SJCRH30 (cell line): ENCODE data around the gene MELK. TPM values are rescaled to one million over a fixed set of nuclear protein-coding genes. Genes with fewer than 3 reads are reported as not detected.
A peak's percentile ranks its signal among the peaks of the same experiment; 100 is the strongest.
"Not testable (repeated sequence)": the region's sequence is repeated elsewhere in the genome, so short reads cannot be mapped to it uniquely, and the experiment has no call there.

Source experiments
- DNase-seq, 2 experiments: peaks; one replicate each; pipeline ENCODE4 v3.0.0-alpha.2; 2015 to 2020
- H3K27ac ChIP-seq: fragments of 250-450 bp; sonication (Bioruptor Pico); 2 replicates; pipeline ENCODE4 v1.5.1; 2020; ENCODE audit warnings: mild to moderate bottlenecking, moderate library complexity
- H3K27me3 ChIP-seq: fragments of 250-450 bp; sonication (Bioruptor Pico); 2 replicates; pipeline ENCODE4 v1.5.1; 2020; ENCODE audit warnings: mild to moderate bottlenecking, moderate library complexity
- H3K36me3 ChIP-seq: fragments of 250-450 bp; sonication (Bioruptor Pico); 2 replicates; pipeline ENCODE4 v1.5.1; 2020; ENCODE audit warnings: mild to moderate bottlenecking, moderate library complexity
- H3K4me1 ChIP-seq: fragments of 250-450 bp; sonication (Bioruptor Pico); 2 replicates; pipeline ENCODE4 v1.5.1; 2020; ENCODE audit warnings: mild to moderate bottlenecking, moderate library complexity
- H3K4me3 ChIP-seq: fragments of 250-450 bp; sonication (Bioruptor Pico); 2 replicates; pipeline ENCODE4 v1.5.1; 2020; ENCODE audit warnings: mild to moderate bottlenecking, moderate library complexity
- H3K9me3 ChIP-seq: fragments of 250-450 bp; sonication (Bioruptor Pico); replicated peaks from 2 replicates; pipeline ENCODE4 v1.5.1; 2020; ENCODE audit warnings: mild to moderate bottlenecking, moderate library complexity
- total RNA-seq: library from RNA; depleted of rRNA; stranded (reverse); fragments of >200 nt; shearing (Covaris generic); gene quantifications from 2 replicates; pipeline ENCODE4 v1.2.3, GENCODE V29; 2014

Gene MELK
- total RNA-seq, 1 experiment from 2014 or later = 94.3 TPM

DNA sequence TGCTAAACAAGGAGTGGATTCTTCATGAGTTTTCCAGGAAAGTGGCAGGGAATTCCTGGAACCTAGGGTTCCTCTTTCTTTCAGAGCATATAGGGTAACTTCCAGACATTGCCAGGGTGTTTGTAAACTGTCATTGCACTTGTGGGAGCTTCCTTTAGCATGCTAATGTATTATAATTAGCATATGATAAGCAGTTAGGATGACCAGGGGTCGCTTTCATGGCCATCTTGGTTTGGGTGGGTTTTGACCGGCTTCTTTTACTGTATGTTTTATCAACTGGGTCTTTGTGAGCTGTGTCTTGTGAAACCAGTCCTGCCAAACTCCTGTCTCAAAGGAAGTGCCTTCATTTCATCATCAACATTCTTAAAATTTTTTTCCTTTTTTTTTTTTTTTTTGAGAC, 11.9 kb upstream of the MELK start:
- no peaks in the 10 kb centered on the region for H3K4me1 ChIP-seq
- H3K27me3 ChIP-seq = no peaks in the 10 kb centered on the region
- DNase-seq = no peak
- H3K36me3 ChIP-seq = no peaks in the 10 kb centered on the region
- H3K9me3 ChIP-seq = no peaks in the 10 kb centered on the region
- no peak overlapping the region for H3K4me3 ChIP-seq
- no peak overlapping the region for H3K27ac ChIP-seq

DNA sequence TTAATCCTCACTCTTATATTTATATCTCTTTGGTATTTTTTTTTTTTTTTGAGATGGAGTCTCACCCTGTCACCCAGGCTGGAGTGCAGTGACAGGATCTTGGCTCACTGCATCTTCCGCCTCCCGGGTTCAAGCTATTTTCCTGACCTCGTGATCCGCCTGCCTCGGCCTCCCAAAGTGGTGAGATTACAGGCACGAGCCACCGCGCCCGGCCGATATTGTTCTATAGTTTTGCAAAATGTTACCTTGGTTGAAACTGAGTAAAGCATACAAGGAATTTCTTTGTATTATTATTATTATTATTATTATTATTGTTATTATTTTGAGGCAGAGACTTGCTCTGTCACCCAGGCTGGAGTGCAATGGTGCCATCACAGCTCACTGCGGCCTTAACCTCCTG, 9.9 kb upstream of the MELK start:
- H3K36me3 ChIP-seq, H3K4me1 ChIP-seq, DNase-seq, H3K27ac ChIP-seq, H3K27me3 ChIP-seq, H3K9me3 ChIP-seq, H3K4me3 ChIP-seq: not testable (repeated sequence)

- H3K4me3 ChIP-seq = no peak overlapping the region
- peaks cover under 1% of the 10 kb centered on the region; the same call in 1 of the 2 replicates for H3K4me1 ChIP-seq
- no peaks in the 10 kb centered on the region for H3K27me3 ChIP-seq
- H3K36me3 ChIP-seq = no peaks in the 10 kb centered on the region
- no peak overlapping the region for H3K27ac ChIP-seq
- peak; percentile 16 to 33 for DNase-seq
- no peaks in the 10 kb centered on the region for H3K9me3 ChIP-seq
Measured at GRCh38 chr9:36566813-36567221, 5.9 kb upstream of the MELK start.

DNA sequence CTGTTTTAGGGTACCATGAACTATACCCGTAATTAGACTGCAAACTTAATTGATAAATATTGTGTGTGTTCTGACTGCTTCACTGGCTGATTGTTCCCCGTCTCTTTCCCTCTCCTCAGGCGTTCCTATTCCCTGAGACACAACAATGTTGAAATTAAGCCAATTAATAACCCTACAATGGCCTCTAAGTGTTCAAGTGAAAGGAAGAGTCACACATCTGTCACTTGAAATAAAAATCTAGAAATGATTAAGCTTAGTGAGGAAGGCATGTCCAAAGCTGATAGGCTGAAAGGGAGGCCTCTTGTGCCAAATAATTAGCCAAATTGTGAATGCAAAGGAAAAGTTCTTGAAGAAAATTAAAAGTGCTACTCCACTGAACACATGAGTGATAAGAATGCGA, 4.0 kb upstream of the MELK start:
- H3K36me3 ChIP-seq, H3K4me1 ChIP-seq, DNase-seq, H3K4me3 ChIP-seq, H3K27ac ChIP-seq, H3K27me3 ChIP-seq, H3K9me3 ChIP-seq: not testable (repeated sequence)

DNA sequence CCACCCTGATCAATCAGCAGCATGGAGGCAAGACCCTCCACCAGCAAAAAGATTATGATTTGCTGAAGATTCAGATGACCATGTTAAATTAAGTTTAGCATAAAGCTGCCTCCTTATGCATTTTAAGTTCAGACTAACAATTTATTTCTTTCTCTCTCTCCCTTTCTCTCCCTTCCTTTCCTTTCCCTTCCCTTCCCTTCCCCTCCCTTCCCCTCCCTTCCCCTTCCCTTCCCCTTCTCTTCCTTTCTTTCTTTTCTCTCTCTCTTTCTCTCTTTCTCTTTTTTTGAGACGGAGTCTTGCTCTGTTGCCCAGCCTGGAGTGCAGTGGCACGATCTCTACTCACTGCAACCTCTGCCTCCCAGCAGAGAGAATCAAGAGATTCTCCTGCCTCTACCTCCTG, 1.4 kb upstream of the MELK start:
- no peak overlapping the region for H3K4me3 ChIP-seq
- DNase-seq = no peak
- H3K27ac ChIP-seq = no peak overlapping the region
- peaks cover 3% of the 10 kb centered on the region; the same call in 1 of the 2 replicates for H3K4me1 ChIP-seq
- H3K9me3 ChIP-seq = no peaks in the 10 kb centered on the region
- H3K36me3 ChIP-seq = no peaks in the 10 kb centered on the region
- no peaks in the 10 kb centered on the region for H3K27me3 ChIP-seq

- not testable (repeated sequence) for H3K27me3 ChIP-seq, H3K36me3 ChIP-seq, H3K9me3 ChIP-seq, H3K4me1 ChIP-seq
- H3K27ac ChIP-seq = peak overlapping the region; percentile 83
- H3K4me3 ChIP-seq = peak overlapping the region; percentile 87
- peak in 1 of 2 experiments; percentile 11 for DNase-seq
Measured at GRCh38 chr9:36574045-36574444, 1.4 kb downstream of the MELK start.

GRCh38 chr9:36575411-36575882, 2.8 kb downstream of the MELK start:
- peaks cover 3% of the 10 kb centered on the region; the same call in 1 of the 2 replicates for H3K4me1 ChIP-seq
- H3K27me3 ChIP-seq = no peaks in the 10 kb centered on the region
- H3K4me3 ChIP-seq = no peak overlapping the region
- no peak overlapping the region for H3K27ac ChIP-seq
- DNase-seq = no peak
- H3K9me3 ChIP-seq = no peaks in the 10 kb centered on the region
- H3K36me3 ChIP-seq = peaks cover 9% of the 10 kb centered on the region

DNA sequence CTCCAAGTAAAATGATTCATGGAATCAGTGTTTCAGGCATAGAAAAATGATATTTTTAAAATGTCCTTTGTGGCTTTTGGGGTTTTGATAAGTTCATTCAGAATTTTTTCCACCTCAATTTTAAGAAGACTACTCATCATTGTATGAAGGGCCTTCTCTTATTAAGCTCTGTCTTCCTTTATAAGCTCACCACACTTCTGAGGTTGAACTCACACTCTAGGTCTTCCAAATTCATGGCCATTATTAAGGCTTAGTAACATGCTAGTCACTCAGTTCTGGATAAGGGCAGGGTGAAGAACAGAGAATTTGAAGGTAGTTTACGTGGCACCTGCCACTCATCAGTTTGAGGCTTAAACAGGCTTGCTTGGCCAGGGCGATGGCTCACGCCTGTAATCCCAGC, 4.2 kb downstream of the MELK start:
- DNase-seq = no peak
- H3K9me3 ChIP-seq = no peaks in the 10 kb centered on the region
- no peak overlapping the region for H3K4me3 ChIP-seq
- no peaks in the 10 kb centered on the region for H3K27me3 ChIP-seq
- H3K4me1 ChIP-seq = peaks cover 2% of the 10 kb centered on the region; the same call in 1 of the 2 replicates
- peaks cover 17% of the 10 kb centered on the region for H3K36me3 ChIP-seq
- H3K27ac ChIP-seq = no peak overlapping the region

DNA sequence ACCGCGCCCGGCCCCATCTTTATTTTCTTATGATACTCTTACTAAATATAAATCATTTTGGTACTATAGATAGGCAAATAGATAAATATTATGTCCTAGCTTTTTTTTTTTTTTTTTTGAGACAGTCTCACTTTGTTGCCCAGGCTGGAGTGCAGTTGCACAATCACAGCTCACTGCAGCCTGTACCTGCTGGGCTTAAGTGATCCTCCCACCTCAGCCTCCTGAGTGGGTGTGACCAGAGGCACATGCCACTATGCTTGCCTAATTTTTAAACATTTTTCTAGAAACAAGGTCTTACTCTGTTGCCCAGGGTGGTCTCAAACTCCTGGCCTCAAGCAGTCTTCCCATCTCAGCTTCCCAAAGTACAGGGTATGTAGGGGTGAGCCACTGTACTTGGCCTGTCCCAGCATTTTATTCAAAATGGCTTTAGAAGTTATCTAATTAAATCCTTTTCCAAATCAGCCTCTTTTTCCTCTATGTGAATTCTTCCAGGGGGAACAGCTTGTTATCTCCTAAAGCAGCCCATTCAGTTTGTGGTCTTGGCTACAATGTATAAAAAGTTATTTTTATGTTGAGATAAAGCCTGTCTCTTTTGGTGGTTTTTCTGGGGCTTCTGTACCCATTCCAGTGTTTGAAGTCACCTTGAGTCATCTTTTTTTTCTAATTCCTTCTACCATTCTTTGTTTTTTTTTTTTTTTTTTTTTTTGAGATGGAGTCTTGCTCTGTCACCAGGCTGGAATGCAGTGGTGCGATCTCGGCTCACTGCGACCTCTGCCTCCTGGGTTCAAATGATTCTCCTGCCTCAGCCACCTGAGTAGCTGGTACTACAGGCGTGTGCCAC, 12.1 kb downstream of the MELK start:
- no peaks in the 10 kb centered on the region for H3K4me1 ChIP-seq

DNA sequence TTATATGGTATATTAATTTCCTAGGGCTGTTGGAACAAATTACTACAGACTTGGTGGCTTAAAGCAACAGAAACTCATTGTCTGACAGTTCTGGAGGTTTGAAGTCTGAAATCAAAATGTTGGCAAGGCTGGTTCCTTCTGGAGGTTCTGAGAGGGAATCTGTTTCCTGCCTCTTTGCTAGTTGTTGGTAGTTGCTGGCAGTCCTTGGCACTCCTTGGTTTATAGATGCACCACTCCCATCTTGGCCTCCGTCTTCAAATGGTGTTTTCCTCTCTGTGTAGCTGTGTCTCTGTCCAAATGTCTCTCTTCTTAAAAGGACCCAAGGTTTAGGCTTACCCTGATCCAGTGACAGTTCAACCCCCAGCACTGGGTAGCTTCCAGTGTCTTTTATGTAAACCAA, 17.5 kb downstream of the MELK start:
- Histone ChIP-seq H3K9me3 (no peaks in the 10 kb centered on the region), H3K4me3 (no peak overlapping the region), H3K36me3 (peaks cover 64% of the 10 kb centered on the region), H3K27me3 (no peaks in the 10 kb centered on the region), H3K27ac (no peak overlapping the region), H3K4me1 (no peaks in the 10 kb centered on the region)
- no peak for DNase-seq

More for the DNA sequence above, 12.1 kb downstream of the MELK start:
- Histone ChIP-seq H3K36me3 (peaks cover 51% of the 10 kb centered on the region), H3K4me3 (no peak overlapping the region), H3K27ac (no peak overlapping the region), H3K9me3 (no peaks in the 10 kb centered on the region), H3K27me3 (no peaks in the 10 kb centered on the region)
- DNase-seq = no peak

DNA sequence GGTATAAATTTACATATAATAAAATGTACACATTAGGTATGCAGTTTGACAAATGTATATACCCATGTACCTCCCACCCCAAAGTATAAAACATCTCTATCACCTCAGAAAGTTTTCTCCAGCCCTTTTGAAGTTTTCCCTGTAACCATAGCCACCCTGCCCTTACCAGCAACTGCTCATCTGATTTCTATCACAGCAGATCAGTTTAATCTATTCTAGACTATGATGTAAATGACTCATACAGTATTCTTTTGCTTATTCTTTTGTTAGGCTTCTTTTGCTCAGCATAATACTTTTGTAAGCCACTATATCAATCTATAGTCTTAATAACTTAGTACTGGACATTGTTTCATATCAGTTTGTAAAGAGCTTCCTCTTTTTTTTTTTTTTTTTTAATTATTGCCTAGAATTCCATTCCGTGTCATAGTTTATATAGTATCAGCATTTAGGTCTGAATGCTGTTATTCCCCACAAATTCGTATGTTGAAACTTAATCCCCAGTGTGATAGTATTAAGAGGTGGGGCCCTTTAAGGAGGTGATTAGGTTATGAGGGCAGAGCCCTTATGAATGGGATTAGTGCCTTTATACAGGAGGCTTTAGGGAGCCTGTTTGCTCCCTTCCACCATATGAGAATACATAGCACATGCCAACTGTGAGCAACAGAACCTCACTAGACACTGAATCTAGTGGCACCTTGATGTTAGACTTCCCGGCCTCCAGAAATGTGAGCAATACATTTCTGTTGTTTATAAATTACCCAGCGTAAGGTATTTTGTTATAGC, 20.3 kb downstream of the MELK start:
- Histone ChIP-seq H3K9me3 (no peaks in the 10 kb centered on the region), H3K4me3 (no peak overlapping the region), H3K27ac (no peak overlapping the region), H3K36me3 (peaks cover 66% of the 10 kb centered on the region), H3K4me1 (no peaks in the 10 kb centered on the region), H3K27me3 (no peaks in the 10 kb centered on the region)
- no peak for DNase-seq

- Histone ChIP-seq H3K9me3 (no peaks in the 10 kb centered on the region), H3K27ac (no peak overlapping the region), H3K4me1 (no peaks in the 10 kb centered on the region), H3K27me3 (no peaks in the 10 kb centered on the region), H3K36me3 (peaks cover 69% of the 10 kb centered on the region), H3K4me3 (no peak overlapping the region)
- no peak for DNase-seq
Measured at GRCh38 chr9:36594213-36594612, 21.5 kb downstream of the MELK start.

- DNase-seq = peak in 1 of 2 experiments; percentile 9
- H3K9me3 ChIP-seq = no peaks in the 10 kb centered on the region
- peaks cover 70% of the 10 kb centered on the region for H3K36me3 ChIP-seq
- H3K4me3 ChIP-seq = no peak overlapping the region
- no peaks in the 10 kb centered on the region for H3K27me3 ChIP-seq
- H3K4me1 ChIP-seq = no peaks in the 10 kb centered on the region
- no peak overlapping the region for H3K27ac ChIP-seq
Measured at GRCh38 chr9:36597412-36598178, 24.9 kb downstream of the MELK start.

- Histone ChIP-seq H3K4me1 (no peaks in the 10 kb centered on the region), H3K27ac (no peak overlapping the region), H3K27me3 (no peaks in the 10 kb centered on the region), H3K36me3 (peaks cover 64% of the 10 kb centered on the region), H3K9me3 (no peaks in the 10 kb centered on the region), H3K4me3 (no peak overlapping the region)
- no peak for DNase-seq
Measured at GRCh38 chr9:36598273-36598672, 25.6 kb downstream of the MELK start.

DNA sequence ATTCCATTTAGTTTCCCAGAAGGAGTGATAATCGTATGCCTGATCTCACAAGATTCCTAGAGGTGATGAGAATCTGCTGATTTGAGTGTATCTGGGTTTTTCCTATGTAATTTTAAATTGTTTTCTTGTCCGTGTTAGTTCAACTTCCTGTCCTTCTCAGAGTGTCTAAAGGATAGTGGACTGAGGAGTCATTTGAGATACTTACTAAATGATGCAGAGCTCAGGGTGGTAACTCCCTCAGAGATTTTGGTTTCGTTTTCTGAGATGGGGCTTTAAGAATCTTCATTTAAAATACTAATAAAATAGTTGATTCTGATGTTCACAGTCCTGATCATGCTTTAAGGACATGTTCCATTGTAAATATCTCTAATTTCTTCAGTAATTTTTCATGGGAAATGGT, 30.3 kb downstream of the MELK start:
- no peaks in the 10 kb centered on the region for H3K4me1 ChIP-seq
- no peak for DNase-seq
- H3K27me3 ChIP-seq = no peaks in the 10 kb centered on the region
- H3K9me3 ChIP-seq = no peaks in the 10 kb centered on the region
- peaks cover 65% of the 10 kb centered on the region for H3K36me3 ChIP-seq
- H3K4me3 ChIP-seq = no peak overlapping the region
- no peak overlapping the region for H3K27ac ChIP-seq
